Parathyroid adenoma (tissue), 2 donors: ENCODE data around the gene DOK5.
"Not testable (repeated sequence)": the region's sequence is repeated elsewhere in the genome, so short reads cannot be mapped to it uniquely, and the experiment has no call there.

Experiments used
- H2AFZ ChIP-seq: fragments of 300-600 bp; sonication (generic); one replicate; pipeline ENCODE4 v1.7.0; 2017; ENCODE audit warnings: antibody characterized with exemption, mild to moderate bottlenecking
- H3K27ac ChIP-seq: fragments of 300-600 bp; sonication (generic); one replicate; pipeline ENCODE4 v1.7.0; 2017
- H3K27me3 ChIP-seq: fragments of 300-600 bp; sonication (generic); one replicate; pipeline ENCODE4 v1.7.0; 2017; ENCODE audit warnings: low read length; ENCODE audit not compliant: control insufficient read depth, insufficient read depth
- H3K36me3 ChIP-seq: fragments of 300-600 bp; sonication (generic); one replicate; pipeline ENCODE4 v1.7.0; 2017; ENCODE audit warnings: low read length; ENCODE audit not compliant: control insufficient read depth, insufficient read depth
- H3K4me1 ChIP-seq: fragments of 300-600 bp; sonication (generic); one replicate; pipeline ENCODE4 v1.7.0; 2017; ENCODE audit warnings: control low read depth
- H3K4me2 ChIP-seq: fragments of 300-600 bp; sonication (generic); one replicate; pipeline ENCODE4 v1.7.0; 2017; ENCODE audit warnings: low read length
- H3K4me3 ChIP-seq: fragments of 300-600 bp; sonication (generic); one replicate; pipeline ENCODE4 v1.7.0; 2017; ENCODE audit warnings: low read depth, low read length
- H3K79me2 ChIP-seq: fragments of 300-600 bp; sonication (generic); one replicate; pipeline ENCODE4 v1.7.0; 2017; ENCODE audit warnings: control low read depth
- H3K9ac ChIP-seq: fragments of 300-600 bp; sonication (generic); one replicate; pipeline ENCODE4 v1.7.0; 2017; ENCODE audit warnings: mild to moderate bottlenecking
- H3K9me3 ChIP-seq: fragments of 300-600 bp; sonication (generic); one replicate; pipeline ENCODE4 v1.7.0; 2017; ENCODE audit warnings: low read length; ENCODE audit not compliant: control insufficient read depth
- CTCF ChIP-seq: fragments of 300-600 bp; sonication (generic); IDR thresholded peaks from one replicate; pipeline ENCODE4 v1.7.0; 2017; ENCODE audit warnings: antibody characterized with exemption, mild to moderate bottlenecking
- donor health status: primary hyperparathyroidism.

The DOK5 gene

DNA sequence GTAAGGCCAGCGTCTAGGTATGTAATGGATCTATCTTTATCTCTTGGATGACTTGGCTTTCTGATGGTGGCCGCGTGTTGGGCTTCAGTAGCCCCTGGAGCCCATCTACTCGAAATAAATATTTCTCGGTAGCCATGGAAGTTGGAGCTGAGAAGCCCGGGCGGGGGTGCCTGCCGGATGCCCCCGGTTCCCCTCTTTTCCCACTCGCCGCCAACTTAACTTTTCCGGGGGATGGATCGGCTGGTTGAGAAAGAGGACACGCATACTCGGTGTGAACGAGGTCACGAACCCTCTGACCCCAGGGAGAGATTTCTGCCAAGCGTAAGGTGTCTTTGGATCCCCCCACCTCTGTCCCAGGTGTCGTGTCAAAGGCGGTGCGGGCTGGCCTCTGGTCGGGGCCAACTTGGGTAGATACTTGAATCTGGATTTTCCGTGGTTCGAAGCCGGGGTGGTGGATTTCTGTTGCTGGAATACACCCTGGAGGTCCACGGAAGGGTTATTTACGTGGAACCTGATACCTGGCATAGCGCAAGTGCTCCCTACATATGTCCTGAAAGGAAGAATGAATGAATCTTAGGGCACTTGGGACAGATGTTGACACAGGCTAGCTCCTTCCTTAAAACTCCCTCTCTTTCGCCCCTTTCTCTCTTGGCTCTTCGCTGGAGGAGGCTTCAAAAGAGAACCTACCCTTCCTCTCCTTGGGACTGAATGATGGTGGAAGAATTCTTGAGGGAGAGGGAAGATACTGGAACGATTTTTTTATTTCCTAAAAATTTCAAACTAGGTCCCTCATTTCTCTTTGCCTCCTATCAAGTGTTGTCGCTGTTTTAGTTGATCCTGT is 996 bp downstream of the DOK5 start:
- Histone ChIP-seq H3K4me1 (no peaks in the 10 kb centered on the region), H3K27ac (no peak overlapping the region), H3K79me2 (no peaks in the 10 kb centered on the region), H2AFZ (peak overlapping the region; percentile 68), H3K9ac (no peak overlapping the region), H3K4me3 (peak overlapping the region; percentile 52), H3K27me3 (no peaks in the 10 kb centered on the region), H3K4me2 (peak overlapping the region; percentile 88), H3K36me3 (no peaks in the 10 kb centered on the region), H3K9me3 (no peaks in the 10 kb centered on the region)
- TF ChIP-seq CTCF: no peak

DNA sequence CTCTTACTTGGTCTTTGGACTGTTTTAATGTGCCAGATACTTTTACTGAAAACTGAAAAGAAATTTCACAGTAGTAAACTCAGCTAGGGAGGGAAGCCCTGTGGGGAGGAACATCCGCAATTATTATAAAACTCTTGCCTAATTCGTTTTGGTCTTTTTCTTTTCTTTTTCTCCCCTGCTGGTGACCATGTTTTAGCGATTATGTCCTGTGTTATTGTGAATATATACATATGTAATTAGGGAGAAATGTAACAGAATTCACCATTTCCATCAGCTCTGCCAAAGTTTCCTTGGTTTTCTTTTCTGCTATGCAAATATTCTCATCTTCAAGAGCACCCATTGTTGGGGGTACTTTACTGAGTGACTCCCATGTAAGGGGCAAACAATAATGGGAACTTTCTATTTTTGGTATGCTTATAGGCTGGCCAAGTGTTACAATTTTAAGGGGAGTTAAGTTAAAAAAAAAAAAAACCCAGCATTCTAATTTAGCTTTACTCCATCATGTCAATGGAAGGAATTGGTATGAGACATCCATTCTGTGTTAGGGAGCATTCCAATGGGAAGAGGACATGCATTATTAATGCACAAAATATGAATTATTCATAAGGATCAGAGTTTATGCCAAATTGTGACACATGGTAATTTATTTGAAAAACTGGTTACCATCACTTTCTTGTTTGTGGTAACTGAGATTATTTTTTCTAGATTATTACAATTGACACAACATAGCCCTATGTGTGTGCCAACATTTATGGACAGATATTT is 2.0 kb downstream of the DOK5 start:
- Histone ChIP-seq H3K4me1 (no peaks in the 10 kb centered on the region), H3K27ac (no peak overlapping the region), H3K27me3 (no peaks in the 10 kb centered on the region), H3K4me2 (no peak overlapping the region), H3K4me3 (no peak overlapping the region), H2AFZ (no peak overlapping the region), H3K79me2 (no peaks in the 10 kb centered on the region), H3K36me3 (no peaks in the 10 kb centered on the region), H3K9me3 (no peaks in the 10 kb centered on the region), H3K9ac (no peak overlapping the region)
- TF ChIP-seq CTCF: no peak

DNA sequence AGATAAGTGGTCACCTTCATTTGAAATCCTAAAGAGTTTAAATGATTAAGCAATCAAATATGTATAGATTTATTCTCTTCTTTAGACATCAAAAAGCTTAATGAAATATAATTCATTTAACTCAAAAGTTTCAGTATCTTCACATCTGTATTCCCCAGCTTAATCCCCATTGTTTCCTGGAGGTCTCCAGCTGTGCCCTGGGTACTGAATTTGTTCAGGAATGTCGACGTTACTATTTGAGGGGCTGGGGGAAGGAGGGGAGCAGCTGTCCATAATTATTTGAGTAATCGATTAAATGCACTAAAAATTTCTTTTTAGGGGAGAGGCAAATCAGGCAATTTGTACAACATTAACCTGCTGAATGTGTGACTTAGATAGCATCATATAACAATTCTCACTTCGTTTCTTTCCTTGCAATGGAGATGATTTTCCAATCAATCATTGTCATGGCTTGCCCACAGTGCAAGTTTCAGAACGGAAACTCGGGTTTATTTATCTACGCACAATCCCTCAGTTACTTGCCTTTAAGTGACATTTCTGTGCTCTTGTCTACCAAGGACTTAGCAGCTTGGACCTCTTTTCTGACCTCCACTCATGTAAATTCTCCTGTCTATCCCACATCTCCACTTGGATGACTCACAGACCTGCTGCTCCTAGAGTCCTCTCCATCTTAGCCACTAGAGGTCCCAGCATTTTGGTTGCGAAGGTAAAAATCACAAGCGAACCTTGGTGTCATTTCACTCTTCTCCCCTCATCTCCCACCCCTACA is 3.9 kb downstream of the DOK5 start:
- Histone ChIP-seq H3K9ac (no peak overlapping the region), H2AFZ (no peak overlapping the region), H3K4me2 (no peak overlapping the region), H3K9me3 (no peaks in the 10 kb centered on the region), H3K79me2 (no peaks in the 10 kb centered on the region), H3K36me3 (no peaks in the 10 kb centered on the region), H3K4me1 (no peaks in the 10 kb centered on the region), H3K27ac (no peak overlapping the region), H3K27me3 (no peaks in the 10 kb centered on the region), H3K4me3 (no peak overlapping the region)
- no peak for TF ChIP-seq CTCF

GRCh38 chr20:54479937-54480336 is 4.5 kb downstream of the DOK5 start:
- not testable (repeated sequence) for H3K9me3 ChIP-seq, H3K4me3 ChIP-seq, H3K79me2 ChIP-seq, H3K4me2 ChIP-seq, H3K9ac ChIP-seq, H3K36me3 ChIP-seq, H3K27me3 ChIP-seq, H2AFZ ChIP-seq, H3K27ac ChIP-seq, H3K4me1 ChIP-seq

DNA sequence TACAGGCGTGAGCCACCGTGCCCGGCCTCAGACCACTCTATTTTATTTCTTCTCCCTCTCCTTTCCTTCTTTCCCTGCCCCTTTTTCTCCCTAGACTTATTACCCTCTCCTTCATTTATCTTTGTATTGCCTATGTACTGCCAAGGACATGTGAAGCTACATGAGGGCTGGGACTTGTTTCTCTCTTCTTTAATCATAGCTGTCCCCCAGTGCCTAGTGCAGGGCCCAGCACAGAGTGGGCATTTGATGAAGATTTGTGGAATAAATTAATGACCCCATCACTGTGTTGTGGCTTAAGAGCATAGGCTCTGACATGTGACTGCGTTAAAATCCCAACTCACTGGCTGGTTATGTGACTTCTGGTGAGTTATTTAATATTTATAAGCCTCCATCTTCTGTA is 6.0 kb downstream of the DOK5 start:
- Histone ChIP-seq H3K27me3 (no peaks in the 10 kb centered on the region), H2AFZ (no peak overlapping the region), H3K9me3 (no peaks in the 10 kb centered on the region), H3K9ac (no peak overlapping the region), H3K27ac (no peak overlapping the region), H3K4me2 (no peak overlapping the region), H3K36me3 (no peaks in the 10 kb centered on the region), H3K79me2 (no peaks in the 10 kb centered on the region), H3K4me1 (no peaks in the 10 kb centered on the region), H3K4me3 (no peak overlapping the region)
- no peak for TF ChIP-seq CTCF
